Activated CD8-positive, alpha-beta memory T cell treated with anti-CD3 and anti-CD28 coated beads for 4 hours (primary cell): Measurements from ENCODE around the gene CHN2.

ENCODE experiments used
- DNase-seq, 2 donors: peaks; one replicate each; pipeline ENCODE4 v3.0.0-alpha.2; 2020; ENCODE audit warnings: low read depth in 2 of 2

CHN2 gene

GRCh38 chr7:29360633-29361625 lies 166.4 kb downstream of the CHN2 start:
- DNase-seq = no peak

- no peak for DNase-seq
These were observed 167.8 kb downstream of the CHN2 start for GRCh38 chr7:29362380-29362779.

- no peak for DNase-seq
These were observed 169.3 kb downstream of the CHN2 start for GRCh38 chr7:29363636-29364425.

- DNase-seq = no peak
These were observed 170.1 kb downstream of the CHN2 start for GRCh38 chr7:29364661-29365060.

- no peak for DNase-seq
These were observed 170.8 kb downstream of the CHN2 start for GRCh38 chr7:29365423-29365822.

- no peak for DNase-seq
These were observed 173.2 kb downstream of the CHN2 start for GRCh38 chr7:29367784-29368183.

- DNase-seq = no peak
These were observed 175.4 kb downstream of the CHN2 start for GRCh38 chr7:29369909-29370488.

- no peak for DNase-seq
These were observed 176.1 kb downstream of the CHN2 start for GRCh38 chr7:29370531-29371314.

- DNase-seq = no peak
These were observed 176.9 kb downstream of the CHN2 start for GRCh38 chr7:29371472-29371871.

GRCh38 chr7:29372351-29373090 lies 177.9 kb downstream of the CHN2 start:
- no peak for DNase-seq

GRCh38 chr7:29375641-29376562 lies 181.3 kb downstream of the CHN2 start:
- no peak for DNase-seq

- DNase-seq = no peak
These were observed 183.1 kb downstream of the CHN2 start for GRCh38 chr7:29377718-29378117.

GRCh38 chr7:29379551-29379950 lies 185.0 kb downstream of the CHN2 start:
- DNase-seq = no peak

- DNase-seq = no peak
These were observed 186.9 kb downstream of the CHN2 start for GRCh38 chr7:29381206-29382094.

- no peak for DNase-seq
These were observed 189.7 kb downstream of the CHN2 start for GRCh38 chr7:29384277-29384676.

- DNase-seq = no peak
These were observed 190.7 kb downstream of the CHN2 start for GRCh38 chr7:29385214-29385814.

- DNase-seq = no peak
These were observed 191.7 kb downstream of the CHN2 start for GRCh38 chr7:29386196-29386765.

GRCh38 chr7:29391262-29391661 lies 196.7 kb downstream of the CHN2 start:
- no peak for DNase-seq
